Dermis lymphatic vessel endothelial cell (primary cell): ENCODE data around the gene MTUS2. TPM values are rescaled to one million over a fixed set of nuclear protein-coding genes. Genes with fewer than 3 reads are reported as not detected.

Experiments used
- total RNA-seq: library from RNA; depleted of rRNA; stranded (reverse); fragments of >200 nt; gene quantifications from 2 replicates; pipeline ENCODE4 v1.2.1, GENCODE V29; 2014

Gene MTUS2
- total RNA-seq = not detected in 2 replicates

DNA sequence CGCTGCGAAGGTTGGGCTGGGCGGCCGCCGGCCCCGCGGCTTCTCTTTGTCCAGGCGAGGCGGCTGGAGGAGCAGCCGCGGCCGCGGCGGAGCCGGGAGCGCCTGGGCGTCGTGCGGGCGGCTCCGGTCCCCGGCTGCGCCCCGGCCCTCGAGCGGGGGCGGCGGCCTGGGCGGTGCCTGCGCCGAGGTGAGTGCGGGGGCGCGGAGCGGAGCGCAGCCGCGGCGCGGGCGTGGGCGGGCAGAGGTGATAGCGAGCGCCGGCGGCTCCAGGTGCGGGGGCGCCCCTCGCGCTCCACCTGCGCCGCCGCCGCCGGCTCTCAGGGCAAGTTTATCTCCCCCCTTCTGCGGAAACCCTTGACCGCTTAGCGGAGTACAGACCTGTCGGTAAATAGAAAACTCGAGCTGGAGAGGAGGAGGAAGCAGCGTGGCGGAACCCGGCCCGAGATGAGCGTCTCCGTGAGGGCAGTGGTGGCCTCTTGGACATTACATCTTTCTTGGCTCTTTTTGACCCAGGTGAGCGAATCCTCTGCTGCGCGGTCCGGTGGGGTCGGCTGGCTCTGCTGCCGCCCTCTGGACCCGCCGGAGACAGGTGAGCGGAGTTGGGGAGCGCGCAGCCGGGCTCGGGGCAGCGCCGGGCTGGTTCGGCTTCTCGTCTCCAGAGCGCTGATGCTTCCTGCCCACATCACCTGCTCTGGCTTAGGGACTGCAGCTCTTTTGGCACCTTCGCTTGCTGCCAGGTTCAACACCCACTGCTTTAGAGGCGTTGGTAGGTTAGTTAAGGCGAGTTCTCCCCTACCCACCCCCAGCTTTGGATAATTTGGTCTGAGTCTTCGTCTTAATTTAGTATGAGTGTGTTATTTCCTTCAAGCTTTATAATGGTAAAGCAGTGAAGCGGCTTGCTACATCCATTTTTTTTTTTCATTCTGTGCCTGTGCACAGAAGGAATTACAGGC lies at the start of gene MTUS2:
Gene MTUS2 (plus strand): TSS at position 241 of the 953 bp plus-strand sequence.

Other genes with a start within 250 kb of the MTUS2 start
- gene POMP, start 161.2 kb upstream of the MTUS2 start, total RNA-seq = 101 and 114 TPM in 2 replicates
- 0.86 and 1.7 TPM in 2 replicates for gene SLC46A3, start 101.4 kb upstream of the MTUS2 start, total RNA-seq